Mucosa of descending colon (tissue), 3 donors: ENCODE results near the gene MAP1S. TPM values are rescaled to one million over a fixed set of nuclear protein-coding genes. Genes with fewer than 3 reads are reported as not detected.

Experiments used
- ATAC-seq: fragments of 200-7000 bp; cut with Tn5 transposase; one replicate; pipeline ENCODE4 v1.9.1; 2020; ENCODE audit warnings: mild to moderate bottlenecking, moderate library complexity
- DNase-seq, 3 donors: peaks; one replicate each; pipeline ENCODE4 v3.0.0-alpha.2; 2020
- H3K36me3 ChIP-seq: fragments of 200-600 bp; one replicate; pipeline ENCODE4 v1.8.0; 2021; ENCODE audit warnings: low read depth, mild to moderate bottlenecking
- H3K4me1 ChIP-seq: fragments of 200-600 bp; one replicate; pipeline ENCODE4 v1.8.0; 2021; ENCODE audit warnings: low read depth, mild to moderate bottlenecking
- H3K4me3 ChIP-seq: fragments of 200-600 bp; one replicate; pipeline ENCODE4 v1.8.0; 2021; ENCODE audit warnings: mild to moderate bottlenecking
- H3K9me3 ChIP-seq: fragments of 200-600 bp; one replicate; pipeline ENCODE4 v1.8.0; 2021; ENCODE audit warnings: mild to moderate bottlenecking
- CTCF ChIP-seq: fragments of 200-600 bp; IDR thresholded peaks from one replicate; pipeline ENCODE4 v1.8.0; 2022; ENCODE audit warnings: antibody characterized with exemption, mild to moderate bottlenecking
- intact Hi-C, 2 donors: fragments of 100-400 bp; cut with DNase I in 1 of 2; cut with micrococcal nuclease in 1 of 2; formaldehyde crosslinking; loops; one replicate each; pipeline versions ENCODE4 v1.11.0 to v1.11.1; 2022; cut with DNase I, micrococcal nuclease
- total RNA-seq, 3 donors: library from RNA; stranded (reverse); fragmentation: NEBNext Ultra II Directional in 2 of 3; extraction: Animal tissue kit (Norgen Biotek cat#: 25700) in 2 of 3; gene quantifications; one replicate each; pipeline versions ENCODE4 v1.2.1 to v1.2.4, GENCODE V29; 2021 to 2023
- donor health status: DM: no; HTN: no; CAD: no; lungs with moderate emphysema.
- donor health status: DM: no; HTN: no; CAD: no.
- donor health status: DM: no; HTN: yes; CAD: no.

The MAP1S gene
- total RNA-seq, 3 donors from 2014 or later: 42.2 to 57.2 (median 44.7) TPM

GRCh38 chr19:17722655-17723240 lies 3.5 kb downstream of the MAP1S start:
- Histone ChIP-seq H3K9me3 (no peaks in the 10 kb centered on the region), H3K36me3 (peaks cover 5% of the 10 kb centered on the region), H3K4me1 (peaks cover 18% of the 10 kb centered on the region), H3K4me3 (no peak overlapping the region)
- no peak for ATAC-seq
- no peak for DNase-seq
- intact Hi-C loops: no loop called here
- TF ChIP-seq CTCF: no peak

GRCh38 chr19:17724655-17725054 lies 5.4 kb downstream of the MAP1S start:
- ATAC-seq (no peak), DNase-seq (no peak)
- H3K4me3 ChIP-seq: no peak overlapping the region
- peaks cover 17% of the 10 kb centered on the region for H3K4me1 ChIP-seq
- no peak for TF ChIP-seq CTCF
- H3K9me3 ChIP-seq: no peaks in the 10 kb centered on the region
- H3K36me3 ChIP-seq: peaks cover 5% of the 10 kb centered on the region
- intact Hi-C loops: no loop called here

GRCh38 chr19:17725422-17726078 lies 6.3 kb downstream of the MAP1S start:
- no peaks in the 10 kb centered on the region for H3K9me3 ChIP-seq
- no peak for TF ChIP-seq CTCF
- peaks cover 5% of the 10 kb centered on the region for H3K36me3 ChIP-seq
- no peak overlapping the region for H3K4me3 ChIP-seq
- intact Hi-C loops: no loop called here
- ATAC-seq (peak; percentile 31), DNase-seq (no peak)
- H3K4me1 ChIP-seq: peaks cover 10% of the 10 kb centered on the region

GRCh38 chr19:17726136-17726741 lies 7.0 kb downstream of the MAP1S start:
- intact Hi-C loops: no loop called here
- no peak for DNase-seq
- Histone ChIP-seq H3K36me3 (peaks cover 5% of the 10 kb centered on the region), H3K4me1 (peaks cover 5% of the 10 kb centered on the region), H3K4me3 (no peak overlapping the region), H3K9me3 (no peaks in the 10 kb centered on the region)
- ATAC-seq: no peak
- no peak for TF ChIP-seq CTCF

- Histone ChIP-seq H3K36me3 (peaks cover 5% of the 10 kb centered on the region), H3K9me3 (no peaks in the 10 kb centered on the region), H3K4me3 (no peak overlapping the region), H3K4me1 (no peaks in the 10 kb centered on the region)
- DNase-seq (no peak), ATAC-seq (no peak)
- intact Hi-C loops: no loop called here
- TF ChIP-seq CTCF: no peak
Observed at GRCh38 chr19:17726964-17727773, 7.9 kb downstream of the MAP1S start.
